Adrenal gland (tissue), 12 donors: ENCODE data around the gene PARP14. TPM values are rescaled to one million over a fixed set of nuclear protein-coding genes. Genes with fewer than 3 reads are reported as not detected.

Source experiments
- DNase-seq, 7 donors: peaks; one replicate each; pipeline ENCODE4 v3.0.0-alpha.2; 2019 to 2020
- H3K27ac ChIP-seq, 5 donors: fragments of 200-600 bp; sonication (generic) in 4 of 5; 1 replicate in 3 of 5; 2 replicates in 2 of 5; pipeline versions ENCODE4 v1.5.1 to v1.8.0; 2016 to 2020; ENCODE audit warnings: mild to moderate bottlenecking in 1 of 5
- H3K27me3 ChIP-seq: fragments of 200-600 bp; 2 replicates; pipeline ENCODE4 v1.8.0; 2021
- H3K36me3 ChIP-seq, 2 donors: fragments of 200-600 bp; replicated peaks in 1 of 2; 1 replicate in 1 of 2; 2 replicates in 1 of 2; pipeline versions ENCODE4 v1.5.1 to v1.8.0; 2018 to 2022
- H3K4me1 ChIP-seq, 2 donors: fragments of 200-600 bp; replicated peaks in 1 of 2; 1 replicate in 1 of 2; 2 replicates in 1 of 2; pipeline versions ENCODE4 v1.5.1 to v1.8.0; 2018 to 2021
- H3K4me3 ChIP-seq, 4 donors: fragments of 200-600 bp; sonication (generic) in 3 of 4; one replicate each; pipeline ENCODE4 v1.5.1; 2016 to 2018
- H3K9me3 ChIP-seq, 3 donors: fragments of 200-600 bp; sonication (generic) in 1 of 3; replicated peaks in 1 of 3; 1 replicate in 2 of 3; 2 replicates in 1 of 3; pipeline versions ENCODE4 v1.5.1 to v1.8.0; 2016 to 2021
- CTCF ChIP-seq, 6 experiments: fragments of 450-650 bp in 4 of 6; fragments of 200-600 bp in 2 of 6; sonication (generic) in 1 of 6; IDR thresholded peaks; 1 replicate in 5 of 6; 2 replicates in 1 of 6; pipeline versions ENCODE4 v1.5.1 to v1.8.0; 2016 to 2021; ENCODE audit warnings: antibody characterized with exemption in 6 of 6, mild to moderate bottlenecking in 2 of 6, moderate library complexity in 1 of 6
- POLR2A ChIP-seq, 2 donors: fragments of 450-650 bp; IDR thresholded peaks; one replicate each; pipeline ENCODE4 v1.6.1; 2017; ENCODE audit warnings: antibody characterized with exemption in 2 of 2, mild to moderate bottlenecking in 2 of 2, moderate library complexity in 1 of 2
- WGBS, 4 donors: extraction: QIAGEN DNeasy Blood & Tissue Kit in 2 of 4; methylation state at CpG; one replicate each; pipeline versions ENCODE4 v1.1.5 to v1.1.7; 2013 to 2017; 5-methylcytosine and 5-hydroxymethylcytosine counted together
- intact Hi-C, 2 donors: fragments of 100-400 bp; cut with DNase I; formaldehyde crosslinking; loops; one replicate each; pipeline versions ENCODE4 v1.14.1 to v1.15.0; 2022 to 2023
- polyA plus RNA-seq, 3 donors: library from polyadenylated mRNA; stranded (reverse); fragments of 200-250 nt in 2 of 3; fragments of 350-450 nt in 1 of 3; fragmentation: Illumina TruSeq in 1 of 3; extraction: RNeasy Lipid Tissue Mini Kit (QIAGEN cat#74804) in 1 of 3; gene quantifications; one replicate each; pipeline ENCODE4 v1.2.3, GENCODE V29; 2013 to 2014
- total RNA-seq, 9 donors: library from RNA; depleted of rRNA in 4 of 9; stranded (reverse); fragments of >200 nt in 4 of 9; fragments of 120-200 nt in 1 of 9; fragmentation: NEBNext Ultra II Directional in 1 of 9; extraction: Animal tissue kit (Norgen Biotek cat#: 25700) in 1 of 9; gene quantifications; one replicate each; pipeline versions ENCODE4 v1.1.0 to v1.2.4, GENCODE V29; 2013 to 2023
- donor health status: healthy with polysubstance abuse.
- donor health status: Bipolar disorder and iron deficiency.
- donor health status: DM: yes; HTN: yes; CAD: no.
- donor health status: DM: no; HTN: no; CAD: no.
- donor health status: DM: no; HTN: no; CAD: no.
- donor health status: DM: yes; HTN: yes; CAD: no.

The PARP14 gene
- total and polyA plus RNA-seq, 12 donors = 17.4 to 90.2 (median 45.0) TPM

GRCh38 chr3:122665881-122666280 is 14.8 kb upstream of the PARP14 start:
- Histone ChIP-seq H3K36me3 (no peaks in the 10 kb centered on the region), H3K4me1 (no peaks in the 10 kb centered on the region), H3K4me3 (no peak overlapping the region), H3K27me3 (no peaks in the 10 kb centered on the region), H3K27ac (no peak overlapping the region), H3K9me3 (no peaks in the 10 kb centered on the region)
- intact Hi-C loops = no loop called here
- TF ChIP-seq CTCF (IDR thresholded peaks at IDR 0.05) = no peak
- no peak for TF ChIP-seq POLR2A (IDR thresholded peaks at IDR 0.05)
- DNase-seq = no peak

- Histone ChIP-seq H3K27ac (no peak overlapping the region), H3K36me3 (no peaks in the 10 kb centered on the region), H3K9me3 (no peaks in the 10 kb centered on the region), H3K4me3 (no peak overlapping the region), H3K27me3 (no peaks in the 10 kb centered on the region), H3K4me1 (no peaks in the 10 kb centered on the region)
- intact Hi-C loops = no loop called here
- DNase-seq = no peak
- TF ChIP-seq CTCF (IDR thresholded peaks at IDR 0.05) (no peak), POLR2A (IDR thresholded peaks at IDR 0.05) (no peak)
- WGBS, 4 donors = 72 to 86% (median 80%) methylated on average over 6 to 8 of the region's 8 CpGs
These were observed 11.5 kb upstream of the PARP14 start for GRCh38 chr3:122668930-122669730.

GRCh38 chr3:122671553-122671952 is 9.1 kb upstream of the PARP14 start:
- WGBS, 4 donors = 70 to 76% (median 74%) methylated on average over 2 of the region's 2 CpGs
- intact Hi-C loops = no loop called here
- H3K36me3 ChIP-seq = no peaks in the 10 kb centered on the region

GRCh38 chr3:122674339-122674738 is 6.3 kb upstream of the PARP14 start:
- Histone ChIP-seq H3K4me3 (no peak overlapping the region), H3K4me1 (peaks cover 0 to 6% of the 10 kb centered on the region in 2 donors), H3K36me3 (no peaks in the 10 kb centered on the region), H3K27ac (no peak overlapping the region), H3K27me3 (no peaks in the 10 kb centered on the region), H3K9me3 (no peaks in the 10 kb centered on the region)
- DNase-seq = no peak
- intact Hi-C loops = no loop called here
- 63 to 80% (median 66%) methylated on average over 3 of the region's 3 CpGs for WGBS, 4 donors
- TF ChIP-seq CTCF (IDR thresholded peaks at IDR 0.05) (no peak), POLR2A (IDR thresholded peaks at IDR 0.05) (no peak)

More at GRCh38 chr3:122671553-122671952, 9.1 kb upstream of the PARP14 start:
- Histone ChIP-seq H3K27me3 (no peaks in the 10 kb centered on the region), H3K27ac (no peak overlapping the region), H3K4me1 (no peaks in the 10 kb centered on the region), H3K9me3 (no peaks in the 10 kb centered on the region), H3K4me3 (no peak overlapping the region)
- TF ChIP-seq CTCF (IDR thresholded peaks at IDR 0.05) = no peak
- no peak for TF ChIP-seq POLR2A (IDR thresholded peaks at IDR 0.05)
- DNase-seq = no peak
